Sigmoid colon (tissue), 7 donors: ENCODE results near the gene STAT2. TPM values are rescaled to one million over a fixed set of nuclear protein-coding genes. Genes with fewer than 3 reads are reported as not detected.
"Not testable (repeated sequence)": the region's sequence is repeated elsewhere in the genome, so short reads cannot be mapped to it uniquely, and the experiment has no call there.

Experiments
- DNase-seq: peaks from one replicate; pipeline ENCODE4 v3.0.0-alpha.2; 2019
- H3K27ac ChIP-seq, 4 donors: fragments of 200-600 bp; sonication (generic); one replicate each; pipeline ENCODE4 v1.5.1; 2016 to 2019; ENCODE audit warnings: mild to moderate bottlenecking in 1 of 4
- H3K27me3 ChIP-seq, 3 donors: fragments of 200-600 bp; sonication (generic); one replicate each; pipeline ENCODE4 v1.5.1; 2019; ENCODE audit warnings: mild to moderate bottlenecking in 1 of 3
- H3K36me3 ChIP-seq, 4 donors: fragments of 200-600 bp; sonication (generic); one replicate each; pipeline ENCODE4 v1.5.1; 2016 to 2019
- H3K4me1 ChIP-seq, 4 donors: fragments of 200-600 bp; sonication (generic); one replicate each; pipeline ENCODE4 v1.5.1; 2017 to 2019
- H3K4me3 ChIP-seq, 4 donors: fragments of 200-600 bp; sonication (generic); one replicate each; pipeline ENCODE4 v1.5.1; 2017 to 2019; ENCODE audit warnings: mild to moderate bottlenecking in 2 of 4, moderate library complexity in 1 of 4
- H3K9me3 ChIP-seq, 4 donors: fragments of 200-600 bp in 3 of 4; sonication (generic) in 3 of 4; one replicate each; pipeline versions ENCODE4 v1.5.1 to v1.6.1; 2013 to 2019
- EP300 ChIP-seq, 4 donors: sonication (generic); formaldehyde crosslinking; IDR thresholded peaks; one replicate each; pipeline ENCODE4 v1.6.1; 2017; ENCODE audit warnings: antibody characterized with exemption in 4 of 4
- POLR2A ChIP-seq, 2 donors: fragments of 450-650 bp; IDR thresholded peaks; one replicate each; pipeline ENCODE4 v1.6.1; 2016; ENCODE audit warnings: antibody characterized with exemption in 2 of 2, mild to moderate bottlenecking in 2 of 2, moderate library complexity in 2 of 2
- POLR2AphosphoS5 ChIP-seq, 4 donors: sonication (generic); formaldehyde crosslinking; IDR thresholded peaks; one replicate each; pipeline ENCODE4 v1.6.1; 2017; ENCODE audit warnings: antibody characterized with exemption in 4 of 4
- WGBS, 2 donors: extraction: QIAGEN DNeasy Blood & Tissue Kit; methylation state at CpG; one replicate each; pipeline ENCODE4 v1.1.7; 2013; 5-methylcytosine and 5-hydroxymethylcytosine counted together
- intact Hi-C: fragments of 100-400 bp; cut with DNase I; formaldehyde crosslinking; loops from one replicate; pipeline ENCODE4 v1.15.1; 2023
- polyA plus RNA-seq, 3 donors: library from polyadenylated mRNA; stranded (reverse); fragments of 200-250 nt; gene quantifications; one replicate each; pipeline ENCODE4 v1.2.3, GENCODE V29; 2013
- total RNA-seq, 4 donors: library from RNA; depleted of rRNA; stranded (reverse); fragments of >200 nt; gene quantifications; one replicate each; pipeline ENCODE4 v1.1.0, GENCODE V29; 2016
- TF ChIP-seq, protein P1 (sequence below), 4 experiments: fragments of 450-650 bp in 3 of 4; fragments of 200-600 bp in 1 of 4; IDR thresholded peaks; one replicate each; pipeline ENCODE4 v1.5.1; 2016 to 2019; ENCODE audit warnings: antibody characterized with exemption in 4 of 4, mild to moderate bottlenecking in 3 of 4, moderate library complexity in 2 of 4
- donor health status: healthy with polysubstance abuse.
- donor health status: Bipolar disorder and iron deficiency.
- donor health status: healthy.

STAT2 gene
- total and polyA plus RNA-seq, 7 donors = 15.0 to 160 (median 73.6) TPM

DNA sequence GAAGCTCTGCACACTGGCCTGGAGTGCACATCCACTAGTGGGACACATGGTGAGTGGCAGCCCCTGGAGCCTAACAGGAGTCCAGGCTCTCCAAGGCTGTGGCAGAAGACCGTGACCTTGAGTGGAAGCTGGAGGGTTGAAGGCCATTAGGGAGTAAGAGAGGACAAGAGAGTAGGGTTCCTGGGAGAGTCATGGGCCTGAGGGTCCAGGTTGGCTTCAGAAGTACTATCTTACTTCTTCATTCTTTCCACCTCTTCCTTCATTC lies 20.8 kb downstream of the STAT2 start:
- no peak for DNase-seq
- Histone ChIP-seq H3K36me3 (peaks cover 11 to 20% (median 16%) of the 10 kb centered on the region in 4 donors), H3K9me3 (no peaks in the 10 kb centered on the region), H3K4me1 (peaks cover 0 to 10% (median 2%) of the 10 kb centered on the region in 4 donors), H3K27me3 (no peaks in the 10 kb centered on the region), H3K4me3 (no peak overlapping the region), H3K27ac (no peak overlapping the region)
- 90 to 96% methylated on average over 1 of the region's 1 CpG for whole genome bisulfite sequencing, 2 donors
- intact Hi-C loops = no loop called here
- TF ChIP-seq, protein P1, sequence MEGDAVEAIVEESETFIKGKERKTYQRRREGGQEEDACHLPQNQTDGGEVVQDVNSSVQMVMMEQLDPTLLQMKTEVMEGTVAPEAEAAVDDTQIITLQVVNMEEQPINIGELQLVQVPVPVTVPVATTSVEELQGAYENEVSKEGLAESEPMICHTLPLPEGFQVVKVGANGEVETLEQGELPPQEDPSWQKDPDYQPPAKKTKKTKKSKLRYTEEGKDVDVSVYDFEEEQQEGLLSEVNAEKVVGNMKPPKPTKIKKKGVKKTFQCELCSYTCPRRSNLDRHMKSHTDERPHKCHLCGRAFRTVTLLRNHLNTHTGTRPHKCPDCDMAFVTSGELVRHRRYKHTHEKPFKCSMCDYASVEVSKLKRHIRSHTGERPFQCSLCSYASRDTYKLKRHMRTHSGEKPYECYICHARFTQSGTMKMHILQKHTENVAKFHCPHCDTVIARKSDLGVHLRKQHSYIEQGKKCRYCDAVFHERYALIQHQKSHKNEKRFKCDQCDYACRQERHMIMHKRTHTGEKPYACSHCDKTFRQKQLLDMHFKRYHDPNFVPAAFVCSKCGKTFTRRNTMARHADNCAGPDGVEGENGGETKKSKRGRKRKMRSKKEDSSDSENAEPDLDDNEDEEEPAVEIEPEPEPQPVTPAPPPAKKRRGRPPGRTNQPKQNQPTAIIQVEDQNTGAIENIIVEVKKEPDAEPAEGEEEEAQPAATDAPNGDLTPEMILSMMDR (IDR thresholded peaks at IDR 0.05) = no peak
- TF ChIP-seq EP300 (IDR thresholded peaks at IDR 0.05) (no peak), POLR2A (IDR thresholded peaks at IDR 0.05) (no peak), POLR2AphosphoS5 (IDR thresholded peaks at IDR 0.05) (no peak)

GRCh38 chr12:56338308-56339157 lies 21.4 kb downstream of the STAT2 start, which contains the start of gene IL23A:
Gene IL23A (plus strand): TSS chr12:56338884. CDS start chr12:56339045, 161 bp downstream.
- DNase-seq = no peak
- Histone ChIP-seq H3K27me3 (no peaks in the 10 kb centered on the region), H3K9me3 (no peaks in the 10 kb centered on the region), H3K27ac (no peak within 1 kb of the TSS), H3K4me1 (peaks cover 0 to 10% (median 2%) of the 10 kb centered on the region in 4 donors), H3K4me3 (no peak within 1 kb of the TSS), H3K36me3 (peaks cover 6 to 14% (median 10%) of the 10 kb centered on the region in 4 donors)
- intact Hi-C loops = no loop called here
- WGBS, 2 donors = 34 to 66% methylated on average over 9 of the region's 9 CpGs
- TF ChIP-seq POLR2A (IDR thresholded peaks at IDR 0.05) (no peak), POLR2AphosphoS5 (IDR thresholded peaks at IDR 0.05) (no peak), EP300 (IDR thresholded peaks at IDR 0.05) (no peak)
- TF ChIP-seq, protein P1 (IDR thresholded peaks at IDR 0.05) = no peak

GRCh38 chr12:56337753-56338251 lies 22.1 kb downstream of the STAT2 start:
- intact Hi-C loops = no loop called here
- H3K4me1 ChIP-seq = peaks cover 0 to 16% (median 8%) of the 10 kb centered on the region in 4 donors
- no peaks in the 10 kb centered on the region for H3K9me3 ChIP-seq
- no peak overlapping the region for H3K4me3 ChIP-seq
- WGBS, 2 donors = 86% methylated on average over 8 of the region's 8 CpGs
- no peak for DNase-seq
- H3K36me3 ChIP-seq = peaks cover 0 to 7% (median 4%) of the 10 kb centered on the region in 4 donors
- no peak overlapping the region for H3K27ac ChIP-seq
- TF ChIP-seq, protein P1 (IDR thresholded peaks at IDR 0.05) = no peak
- TF ChIP-seq POLR2AphosphoS5 (IDR thresholded peaks at IDR 0.05) (no peak), POLR2A (IDR thresholded peaks at IDR 0.05) (no peak), EP300 (IDR thresholded peaks at IDR 0.05) (no peak)
- H3K27me3 ChIP-seq = no peaks in the 10 kb centered on the region

GRCh38 chr12:56336361-56337167 lies 23.3 kb downstream of the STAT2 start:
- intact Hi-C loops = no loop called here
- H3K4me3 ChIP-seq = no peak overlapping the region
- H3K9me3 ChIP-seq = no peaks in the 10 kb centered on the region
- H3K36me3 ChIP-seq = no peaks in the 10 kb centered on the region
- WGBS, 2 donors = 84% methylated on average over 9 of the region's 9 CpGs
- H3K4me1 ChIP-seq = peaks cover 0 to 22% (median 12%) of the 10 kb centered on the region in 4 donors
- no peak for TF ChIP-seq POLR2A (IDR thresholded peaks at IDR 0.05)
- TF ChIP-seq, protein P1 (IDR thresholded peaks at IDR 0.05) = no peak
- no peak for TF ChIP-seq EP300 (IDR thresholded peaks at IDR 0.05)
- TF ChIP-seq POLR2AphosphoS5 (IDR thresholded peaks at IDR 0.05) = no peak
- H3K27me3 ChIP-seq = no peaks in the 10 kb centered on the region
- H3K27ac ChIP-seq = no peak overlapping the region
- no peak for DNase-seq

- H3K27me3 ChIP-seq, H3K4me3 ChIP-seq, H3K9me3 ChIP-seq, DNase-seq, intact Hi-C loops, H3K36me3 ChIP-seq, H3K27ac ChIP-seq: not testable (repeated sequence)
- WGBS, 2 donors = 94 to 96% methylated on average over 8 of the region's 8 CpGs
- peaks cover 0 to 22% (median 12%) of the 10 kb centered on the region in 4 donors for H3K4me1 ChIP-seq
Measured at GRCh38 chr12:56335527-56335926, 24.4 kb downstream of the STAT2 start.
